ENCODE measurements around the gene ANKRD65. TPM values are rescaled to one million over a fixed set of nuclear protein-coding genes. Genes with fewer than 3 reads are reported as not detected.
"Not testable (repeated sequence)": the region's sequence is repeated elsewhere in the genome, so short reads cannot be mapped to it uniquely, and the experiment has no call there.

The ANKRD65 gene
- total RNA-seq (0.49 and 0.60 TPM in 2 replicates), polyA plus RNA-seq (0.32 and 2.0 TPM in 2 replicates)

GRCh38 chr1:1421147-1421906, at the start of gene ANKRD65:
ANKRD65 (minus strand) TSS chr1:1421276; CDS start chr1:1421005, 271 bp downstream.
- Histone ChIP-seq H3K36me3 (no peaks in the 10 kb centered on the region), H3K4me3 (no peak within 1 kb of the TSS), H3K27ac (no peak within 1 kb of the TSS), H3K9me3 (ENCODE audit: low read depth) (no peaks in the 10 kb centered on the region), H3K27me3 (no peaks in the 10 kb centered on the region), H3K4me1 (ENCODE audit: low read depth) (no peaks in the 10 kb centered on the region)
- TF ChIP-seq, protein P1, sequence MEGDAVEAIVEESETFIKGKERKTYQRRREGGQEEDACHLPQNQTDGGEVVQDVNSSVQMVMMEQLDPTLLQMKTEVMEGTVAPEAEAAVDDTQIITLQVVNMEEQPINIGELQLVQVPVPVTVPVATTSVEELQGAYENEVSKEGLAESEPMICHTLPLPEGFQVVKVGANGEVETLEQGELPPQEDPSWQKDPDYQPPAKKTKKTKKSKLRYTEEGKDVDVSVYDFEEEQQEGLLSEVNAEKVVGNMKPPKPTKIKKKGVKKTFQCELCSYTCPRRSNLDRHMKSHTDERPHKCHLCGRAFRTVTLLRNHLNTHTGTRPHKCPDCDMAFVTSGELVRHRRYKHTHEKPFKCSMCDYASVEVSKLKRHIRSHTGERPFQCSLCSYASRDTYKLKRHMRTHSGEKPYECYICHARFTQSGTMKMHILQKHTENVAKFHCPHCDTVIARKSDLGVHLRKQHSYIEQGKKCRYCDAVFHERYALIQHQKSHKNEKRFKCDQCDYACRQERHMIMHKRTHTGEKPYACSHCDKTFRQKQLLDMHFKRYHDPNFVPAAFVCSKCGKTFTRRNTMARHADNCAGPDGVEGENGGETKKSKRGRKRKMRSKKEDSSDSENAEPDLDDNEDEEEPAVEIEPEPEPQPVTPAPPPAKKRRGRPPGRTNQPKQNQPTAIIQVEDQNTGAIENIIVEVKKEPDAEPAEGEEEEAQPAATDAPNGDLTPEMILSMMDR (IDR thresholded peaks at IDR 0.05; ENCODE audit: low read depth, low read length): no peak
- no peak for DNase-seq (ENCODE audit: low read depth in 1 of 2, low spot score in 1 of 2)

- not testable (repeated sequence) for H3K4me1 ChIP-seq (ENCODE audit: low read depth); DNase-seq (ENCODE audit: low read depth in 1 of 2, low spot score in 1 of 2); H3K27me3 ChIP-seq; H3K4me3 ChIP-seq; H3K9me3 ChIP-seq (ENCODE audit: low read depth); H3K36me3 ChIP-seq; H3K27ac ChIP-seq
These were observed 47.3 kb upstream of the ANKRD65 start for GRCh38 chr1:1468196-1468985.

DNA sequence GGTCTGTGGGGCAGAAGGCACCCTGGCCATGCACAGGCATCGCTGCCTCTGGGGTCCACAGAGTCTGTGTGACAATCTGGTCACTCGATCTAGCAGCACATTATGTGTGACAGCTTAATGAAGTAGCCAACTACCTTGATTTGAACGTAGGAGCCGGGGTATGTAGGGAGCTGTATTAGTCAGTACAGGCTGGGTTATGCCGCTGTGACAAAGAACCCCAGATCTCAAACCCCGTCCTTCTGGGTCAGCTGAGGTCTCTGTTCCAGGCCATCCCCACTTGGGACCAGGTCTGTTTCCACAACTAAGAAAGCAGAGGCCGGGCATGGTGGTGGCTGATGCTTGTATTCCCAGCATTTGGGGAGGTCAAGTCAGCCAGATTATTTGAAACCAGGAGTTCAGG, 42.2 kb upstream of the ANKRD65 start:
- no peaks in the 10 kb centered on the region for H3K9me3 ChIP-seq (ENCODE audit: low read depth)
- no peaks in the 10 kb centered on the region for H3K36me3 ChIP-seq
- no peak overlapping the region for H3K27ac ChIP-seq
- no peaks in the 10 kb centered on the region for H3K27me3 ChIP-seq
- no peaks in the 10 kb centered on the region for H3K4me1 ChIP-seq (ENCODE audit: low read depth)
- TF ChIP-seq, protein P1 (IDR thresholded peaks at IDR 0.05; ENCODE audit: low read depth, low read length): no peak
- DNase-seq (ENCODE audit: low read depth in 1 of 2, low spot score in 1 of 2): no peak
- H3K4me3 ChIP-seq: no peak overlapping the region

GRCh38 chr1:1462318-1462966, 41.4 kb upstream of the ANKRD65 start:
- H3K9me3 ChIP-seq (ENCODE audit: low read depth): no peaks in the 10 kb centered on the region
- no peaks in the 10 kb centered on the region for H3K27me3 ChIP-seq
- no peaks in the 10 kb centered on the region for H3K4me1 ChIP-seq (ENCODE audit: low read depth)
- no peak overlapping the region for H3K27ac ChIP-seq
- H3K4me3 ChIP-seq: no peak overlapping the region
- H3K36me3 ChIP-seq: no peaks in the 10 kb centered on the region
- TF ChIP-seq, protein P1 (IDR thresholded peaks at IDR 0.05; ENCODE audit: low read depth, low read length): no peak
- DNase-seq (ENCODE audit: low read depth in 1 of 2, low spot score in 1 of 2): peak; percentile 41 to 56

GRCh38 chr1:1461721-1462317, 40.7 kb upstream of the ANKRD65 start:
- H3K27ac ChIP-seq: no peak overlapping the region
- no peaks in the 10 kb centered on the region for H3K27me3 ChIP-seq
- H3K4me3 ChIP-seq: no peak overlapping the region
- TF ChIP-seq, protein P1 (IDR thresholded peaks at IDR 0.05; ENCODE audit: low read depth, low read length): no peak
- H3K9me3 ChIP-seq (ENCODE audit: low read depth): no peaks in the 10 kb centered on the region
- no peaks in the 10 kb centered on the region for H3K4me1 ChIP-seq (ENCODE audit: low read depth)
- H3K36me3 ChIP-seq: no peaks in the 10 kb centered on the region
- DNase-seq (ENCODE audit: low read depth in 1 of 2, low spot score in 1 of 2): no peak
